C4-2B (cell line): ENCODE measurements around the gene ANKRD33B.
"Not testable (repeated sequence)": the region's sequence is repeated elsewhere in the genome, so short reads cannot be mapped to it uniquely, and the experiment has no call there.

ENCODE experiments used
- H3K27ac ChIP-seq: fragments of 450-650 bp; 2 replicates; pipeline ENCODE4 v1.5.1; 2017
- CTCF ChIP-seq: fragments of 450-650 bp; conservative IDR thresholded peaks from 2 replicates; pipeline ENCODE4 v1.5.1; 2017; ENCODE audit warnings: mild to moderate bottlenecking
- ZFX ChIP-seq: fragments of 450-650 bp; IDR thresholded peaks from 2 replicates; pipeline ENCODE4 v1.6.1; 2017

Gene ANKRD33B

GRCh38 chr5:10636363-10637142, 72.7 kb downstream of the ANKRD33B start:
- H3K27ac ChIP-seq = no peak overlapping the region
- no peak for TF ChIP-seq ZFX
- no peak for TF ChIP-seq CTCF

- H3K27ac ChIP-seq = no peak overlapping the region
- no peak for TF ChIP-seq ZFX
- TF ChIP-seq CTCF = no peak
Observed at GRCh38 chr5:10637944-10638343, 74.1 kb downstream of the ANKRD33B start.

GRCh38 chr5:10638723-10639122, 74.9 kb downstream of the ANKRD33B start:
- H3K27ac ChIP-seq = not testable (repeated sequence)

GRCh38 chr5:10639846-10640368, 76.0 kb downstream of the ANKRD33B start:
- TF ChIP-seq CTCF = no peak
- TF ChIP-seq ZFX = no peak
- no peak overlapping the region for H3K27ac ChIP-seq

GRCh38 chr5:10642367-10642766, 78.5 kb downstream of the ANKRD33B start:
- no peak for TF ChIP-seq CTCF
- no peak for TF ChIP-seq ZFX
- no peak overlapping the region for H3K27ac ChIP-seq

GRCh38 chr5:10644192-10644591, 80.3 kb downstream of the ANKRD33B start:
- H3K27ac ChIP-seq = no peak overlapping the region

GRCh38 chr5:10645146-10645545, 81.3 kb downstream of the ANKRD33B start:
- H3K27ac ChIP-seq = no peak overlapping the region
- TF ChIP-seq CTCF (no peak), ZFX (no peak)

More at GRCh38 chr5:10644192-10644591, 80.3 kb downstream of the ANKRD33B start:
- TF ChIP-seq CTCF = no peak
- TF ChIP-seq ZFX = no peak

- no peak for TF ChIP-seq CTCF
- TF ChIP-seq ZFX = no peak
- no peak overlapping the region for H3K27ac ChIP-seq
Observed at GRCh38 chr5:10645671-10646070, 81.8 kb downstream of the ANKRD33B start.
